Activated CD4-positive, alpha-beta T cell treated with anti-CD3 and anti-CD28 coated beads, Interleukin-2, amount 50 U/mL, for 1 hour (primary cell): ENCODE measurements around the gene FANCE.

ENCODE experiments used
- DNase-seq: peaks from one replicate; pipeline ENCODE4 v3.0.0-alpha.2; 2020

FANCE gene

GRCh38 chr6:35486005-35486925, 34.1 kb downstream of the FANCE start:
- no peak for DNase-seq

GRCh38 chr6:35487658-35488516, 35.7 kb downstream of the FANCE start:
- no peak for DNase-seq

- DNase-seq: no peak
Measured at GRCh38 chr6:35488517-35488862, 36.4 kb downstream of the FANCE start.

GRCh38 chr6:35489066-35489465, 36.9 kb downstream of the FANCE start:
- no peak for DNase-seq

GRCh38 chr6:35489995-35490791, 38.1 kb downstream of the FANCE start:
- DNase-seq: no peak

GRCh38 chr6:35490821-35491557, 38.9 kb downstream of the FANCE start:
- DNase-seq: no peak

- DNase-seq: no peak
Measured at GRCh38 chr6:35491558-35492257, 39.6 kb downstream of the FANCE start.

- DNase-seq: no peak
Measured at GRCh38 chr6:35492258-35492973, 40.3 kb downstream of the FANCE start.

GRCh38 chr6:35492974-35493284, 40.8 kb downstream of the FANCE start:
- no peak for DNase-seq

- DNase-seq: no peak
Measured at GRCh38 chr6:35493307-35493983, 41.3 kb downstream of the FANCE start.

GRCh38 chr6:35494161-35494563, 42.0 kb downstream of the FANCE start:
- no peak for DNase-seq

- no peak for DNase-seq
Measured at GRCh38 chr6:35495258-35496035, 43.3 kb downstream of the FANCE start.

- DNase-seq: no peak
Measured at GRCh38 chr6:35496036-35496840, 44.1 kb downstream of the FANCE start.

- DNase-seq: peak; percentile 31
Measured at GRCh38 chr6:35496841-35497570, 44.9 kb downstream of the FANCE start, which contains the start of gene TEAD3. Gene TEAD3 (minus strand): TSS chr6:35497079.

GRCh38 chr6:35497571-35498421, 45.7 kb downstream of the FANCE start:
- DNase-seq: peak; percentile 27

- no peak for DNase-seq
Measured at GRCh38 chr6:35498422-35499067, 46.4 kb downstream of the FANCE start.
